Effector CD8-positive, alpha-beta T cell (primary cell): Measurements from ENCODE around the gene INAFM2.

Experiments
- DNase-seq: peaks from one replicate; lab custom pipeline; 2025; lab: John Stamatoyannopoulos, UW

Gene INAFM2

DNA sequence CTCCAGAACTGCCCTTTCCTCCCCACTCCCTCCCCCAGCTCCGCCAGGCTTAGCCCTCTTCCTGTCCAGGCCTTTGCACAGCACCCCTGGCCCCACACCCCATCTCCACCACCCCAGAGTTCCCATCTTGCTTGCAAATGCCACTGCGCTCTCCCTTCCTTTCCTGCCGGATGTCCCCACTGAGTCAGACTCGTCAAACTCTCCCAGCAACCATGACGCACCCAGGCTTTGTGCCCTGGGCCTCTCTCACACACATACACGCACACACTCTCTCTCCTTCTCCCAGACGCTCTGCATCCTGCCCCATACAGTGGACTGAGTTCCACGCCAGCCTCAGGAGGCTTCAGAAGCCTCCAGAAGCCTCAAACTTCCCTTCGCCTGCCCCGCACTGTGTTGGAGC is 20.0 kb downstream of the INAFM2 start:
- DNase-seq, result no peak

DNA sequence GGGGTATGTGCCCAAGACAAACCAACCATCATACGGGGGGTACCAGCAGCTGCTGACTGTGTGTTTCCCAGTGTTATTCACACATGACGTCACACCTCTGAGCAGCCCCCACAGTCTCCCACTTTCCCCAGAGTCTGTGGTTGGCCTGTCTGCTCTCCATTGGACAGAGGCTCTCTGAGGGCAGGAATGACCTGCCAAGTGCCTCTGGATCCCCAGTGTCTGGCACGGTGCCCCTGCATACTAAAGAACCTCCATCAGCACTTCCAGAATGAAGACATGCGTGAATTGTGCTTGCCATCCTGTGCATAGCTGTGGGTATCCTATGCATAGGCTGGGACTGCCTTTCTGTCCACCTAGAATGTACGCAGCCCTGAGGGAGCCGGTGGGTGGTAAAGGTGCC is 20.7 kb downstream of the INAFM2 start:
- DNase-seq, result no peak

DNA sequence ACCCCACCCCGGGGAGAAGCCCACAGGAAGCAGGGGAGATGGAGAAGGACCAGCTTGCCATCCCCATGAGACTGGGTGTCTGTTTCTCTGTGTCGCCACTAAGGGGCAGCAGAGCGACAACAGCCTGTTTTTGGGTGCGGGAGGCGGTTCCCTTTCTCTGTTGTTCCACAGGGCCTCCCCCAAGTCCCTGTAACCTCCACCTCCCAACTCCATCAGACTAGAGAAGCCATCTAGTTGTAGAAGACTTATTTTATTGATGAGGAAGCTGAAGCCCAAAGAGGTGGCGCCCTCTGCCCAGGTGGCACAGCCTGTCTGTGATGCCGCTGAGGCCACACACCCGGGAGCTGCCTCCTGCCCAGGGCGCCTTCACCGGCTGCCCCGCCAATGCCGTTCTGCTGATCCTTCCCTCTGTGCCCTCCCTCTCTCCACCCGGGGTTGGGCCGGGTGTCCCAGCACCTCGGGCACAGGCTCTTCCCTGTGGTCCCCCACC is 21.2 kb downstream of the INAFM2 start:
- peak; percentile 50 for DNase-seq

DNA sequence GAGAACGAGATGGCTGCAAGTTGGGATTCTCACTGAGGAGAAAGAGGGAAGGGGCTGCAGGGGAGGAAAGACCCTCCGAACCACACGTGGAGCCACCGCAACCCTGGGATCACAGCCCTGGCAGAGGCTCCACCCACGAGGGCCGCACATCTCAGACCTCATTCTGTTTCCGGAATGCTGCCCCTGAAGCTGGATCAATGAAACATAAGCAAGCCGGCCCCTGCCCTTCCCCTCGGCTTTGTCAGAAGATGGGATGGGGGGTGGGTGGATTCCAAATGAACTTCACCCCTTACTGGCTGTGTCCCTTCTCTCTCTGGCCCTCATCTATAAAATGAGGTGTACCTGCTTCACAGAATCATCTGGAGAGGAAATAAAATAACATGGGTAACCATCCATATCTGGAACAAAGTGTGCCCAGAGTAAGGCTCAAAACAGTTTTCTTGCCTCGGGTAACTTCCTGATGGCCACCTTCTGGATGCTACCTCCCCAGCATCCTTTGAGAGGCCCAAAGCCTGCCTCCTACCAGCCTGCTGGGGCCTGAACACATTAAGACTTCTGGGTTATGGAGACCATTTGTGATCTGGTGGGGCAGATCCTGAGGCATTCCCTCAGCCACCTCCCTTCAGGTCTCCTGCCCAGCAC is 21.9 kb downstream of the INAFM2 start:
- DNase-seq, result no peak

DNA sequence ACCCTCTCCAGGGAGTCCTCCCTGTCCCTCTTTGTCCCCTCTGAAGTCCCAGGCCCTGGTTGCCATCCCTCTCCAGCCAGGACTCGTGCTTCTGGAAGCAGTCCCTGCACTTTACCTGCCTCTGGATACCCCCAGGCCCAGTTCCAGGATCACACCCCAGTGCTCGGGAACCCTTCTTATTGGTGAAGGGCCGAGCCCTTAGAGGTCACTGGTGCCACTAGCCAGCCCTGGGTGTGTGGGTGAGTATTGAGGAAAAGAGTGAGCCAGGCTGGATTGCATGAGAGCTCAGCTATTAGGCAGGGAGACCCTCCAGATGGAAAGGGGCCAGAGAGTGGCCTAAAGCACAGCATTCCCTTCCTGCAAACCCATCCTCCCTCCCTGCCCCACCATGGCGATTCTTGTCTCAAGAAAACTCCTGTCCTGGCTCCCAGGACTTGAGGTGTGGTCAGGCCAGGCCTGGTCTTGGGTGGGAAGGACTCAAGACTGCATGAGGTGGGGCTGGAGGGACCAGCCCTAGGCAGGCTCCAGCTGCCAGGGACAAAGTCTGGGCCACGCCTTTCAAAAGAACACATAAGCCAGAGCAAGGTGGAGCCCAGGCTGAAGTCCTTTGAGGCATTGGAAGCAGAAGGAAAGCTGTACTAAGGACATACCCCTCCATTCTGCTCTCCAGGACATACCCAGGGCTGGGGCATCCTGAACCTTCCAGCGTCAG is 22.5 kb downstream of the INAFM2 start:
- DNase-seq, result no peak

DNA sequence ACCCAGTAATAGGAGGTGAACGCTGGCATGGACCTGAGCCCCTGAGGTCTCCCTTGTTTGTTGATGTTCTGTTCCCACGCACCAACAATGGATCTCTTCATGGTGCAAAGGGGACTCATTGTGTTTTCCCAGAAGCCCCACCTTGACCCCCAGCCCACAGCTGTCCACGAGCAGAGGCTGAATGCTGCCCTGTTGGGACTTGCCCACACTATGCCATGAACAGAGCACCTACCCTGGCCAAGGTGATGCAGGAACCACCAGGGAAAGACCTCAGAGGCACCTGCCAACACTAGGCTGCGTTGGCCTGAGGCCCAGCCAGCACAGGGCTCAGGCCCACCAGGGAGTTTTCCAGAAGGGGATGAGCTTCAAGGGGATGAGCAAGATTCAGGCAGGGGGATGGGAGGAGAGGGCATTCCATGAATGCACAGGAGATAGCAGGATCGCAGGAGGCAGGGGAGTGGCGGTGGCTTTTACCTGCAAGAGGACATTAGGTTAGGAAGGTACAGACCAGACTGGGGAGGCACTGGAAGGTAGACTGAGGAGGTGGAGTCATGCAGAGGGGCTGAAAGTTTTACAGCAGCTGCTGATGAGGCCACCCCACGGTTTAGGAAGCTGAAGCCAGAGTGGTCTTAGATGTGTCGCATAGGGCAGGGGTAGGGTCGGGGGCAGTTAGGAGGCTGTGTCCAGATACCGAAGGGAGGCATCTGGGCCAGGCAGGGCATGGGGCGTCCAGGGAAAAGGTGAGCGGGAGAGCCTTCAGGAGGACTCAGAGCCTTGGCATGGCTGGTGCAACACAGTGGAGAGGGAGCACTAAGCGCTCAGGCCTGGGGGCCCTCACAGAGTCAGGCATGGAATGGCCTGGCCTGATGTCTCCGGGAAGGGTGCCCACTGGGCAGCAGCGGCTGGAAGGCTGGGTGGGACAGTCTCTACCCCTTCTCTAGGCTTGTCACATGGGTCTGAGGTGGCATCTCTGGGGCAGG is 23.4 kb downstream of the INAFM2 start:
- no peak for DNase-seq

DNA sequence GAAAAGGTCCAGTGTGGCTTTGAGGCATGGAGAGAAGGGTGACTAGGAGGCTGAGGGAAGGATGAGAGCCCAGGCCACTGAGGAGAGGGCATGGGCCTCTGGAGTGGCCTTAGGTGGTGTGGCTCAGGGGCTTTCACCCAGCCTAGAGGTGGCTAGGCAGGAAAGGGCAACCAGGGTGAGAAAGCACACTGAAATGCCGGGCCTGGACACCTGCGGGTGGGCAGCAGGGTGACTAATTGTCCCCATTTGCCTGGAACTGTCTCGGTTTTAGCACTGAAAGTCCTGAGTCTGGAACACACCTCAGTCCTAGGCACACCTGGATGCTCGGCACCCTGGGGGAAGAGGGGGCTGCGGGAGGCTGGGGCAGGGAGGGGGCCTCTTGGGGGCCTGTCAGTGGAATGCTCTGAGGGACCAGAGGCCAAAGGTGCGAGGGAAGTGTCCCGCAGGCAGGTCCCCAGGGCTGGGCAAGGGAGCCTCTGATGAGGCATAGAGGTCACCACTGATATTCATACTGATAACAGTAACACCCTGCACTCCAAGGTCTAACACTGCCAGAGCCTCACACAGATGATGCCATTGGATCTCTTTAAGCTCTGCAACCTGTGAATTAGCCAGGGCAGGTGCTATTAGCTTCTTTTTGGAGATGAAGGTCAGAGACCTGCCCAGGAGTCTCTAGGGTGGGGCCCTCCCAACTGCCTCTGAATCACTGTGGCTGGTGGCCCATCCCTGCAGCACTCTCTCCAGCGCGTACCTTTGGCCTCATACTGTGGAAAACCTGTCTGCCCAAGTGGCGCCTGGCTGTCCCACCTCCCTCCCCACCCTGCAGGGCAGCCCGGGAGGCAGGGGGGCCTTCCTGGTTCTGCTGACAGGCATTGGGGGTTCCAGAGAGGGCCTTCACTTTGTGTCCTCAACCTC is 24.3 kb downstream of the INAFM2 start:
- DNase-seq, result no peak

DNA sequence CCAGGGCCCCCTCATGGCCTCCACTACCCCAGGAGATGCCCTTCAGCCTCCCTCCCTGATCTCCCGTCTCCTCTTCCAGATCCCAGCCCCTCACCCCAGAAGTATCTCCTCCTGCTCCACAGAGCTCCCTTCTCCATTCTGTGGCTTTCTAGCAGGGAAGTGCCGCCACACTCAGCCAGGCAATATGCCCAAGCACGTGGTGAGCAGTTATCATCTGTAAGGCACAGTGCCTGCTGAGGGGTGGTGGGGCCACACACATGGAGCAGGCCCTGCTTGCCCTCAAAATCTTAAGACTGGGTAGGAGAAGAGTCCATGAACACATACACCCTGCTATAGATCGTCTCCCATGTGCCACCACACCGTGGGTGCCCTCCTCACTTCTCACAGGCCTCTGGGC is 25.0 kb downstream of the INAFM2 start:
- no peak for DNase-seq

DNA sequence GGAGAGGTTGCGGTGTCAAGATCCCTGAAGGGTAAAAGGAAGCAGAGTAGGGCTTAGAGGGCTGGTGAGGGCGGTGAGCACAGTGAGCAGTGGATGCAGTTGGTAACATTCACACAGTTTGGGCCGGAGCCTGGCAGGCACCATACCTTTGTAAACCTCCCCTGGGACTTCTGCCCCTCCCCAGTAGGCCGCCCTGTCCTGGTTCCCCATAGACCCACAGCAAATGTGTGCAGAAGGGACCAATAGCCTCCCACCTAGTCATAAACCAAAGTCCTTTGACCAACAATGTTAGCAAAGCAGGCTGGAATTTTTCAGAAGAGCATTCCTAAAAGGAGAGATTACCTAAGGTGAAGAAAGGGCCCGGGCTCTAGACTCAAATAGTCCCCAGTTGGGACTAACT is 25.7 kb downstream of the INAFM2 start:
- DNase-seq, result no peak

DNA sequence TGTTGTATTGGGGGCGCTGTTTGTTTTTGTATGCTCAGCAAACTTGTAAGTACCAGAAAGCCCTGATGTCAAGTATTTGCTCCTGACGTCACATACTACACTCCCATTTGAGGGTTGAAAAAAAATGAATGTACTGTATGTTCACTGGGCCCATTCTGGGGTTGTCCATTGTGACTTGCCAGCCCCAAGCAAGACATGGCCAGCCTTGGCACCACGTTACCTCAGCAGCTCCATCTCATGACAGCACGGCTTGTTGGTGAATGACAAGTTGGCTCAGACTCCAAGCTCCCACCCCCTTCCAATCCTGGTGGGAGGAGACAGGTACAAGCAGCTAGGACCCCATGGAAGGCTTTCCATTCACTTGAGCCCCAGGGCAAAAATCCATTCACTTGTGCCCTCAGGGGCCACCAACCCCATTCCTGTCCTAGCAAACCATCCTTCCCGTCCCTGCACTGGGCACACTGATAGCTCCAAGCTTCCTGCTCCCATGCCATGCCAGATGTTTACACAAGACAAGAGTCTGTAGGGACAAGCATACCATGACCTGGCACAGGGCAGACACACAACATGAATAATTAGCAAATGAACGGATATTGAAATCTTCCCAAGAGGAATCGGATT is 28.9 kb downstream of the INAFM2 start:
- no peak for DNase-seq

DNA sequence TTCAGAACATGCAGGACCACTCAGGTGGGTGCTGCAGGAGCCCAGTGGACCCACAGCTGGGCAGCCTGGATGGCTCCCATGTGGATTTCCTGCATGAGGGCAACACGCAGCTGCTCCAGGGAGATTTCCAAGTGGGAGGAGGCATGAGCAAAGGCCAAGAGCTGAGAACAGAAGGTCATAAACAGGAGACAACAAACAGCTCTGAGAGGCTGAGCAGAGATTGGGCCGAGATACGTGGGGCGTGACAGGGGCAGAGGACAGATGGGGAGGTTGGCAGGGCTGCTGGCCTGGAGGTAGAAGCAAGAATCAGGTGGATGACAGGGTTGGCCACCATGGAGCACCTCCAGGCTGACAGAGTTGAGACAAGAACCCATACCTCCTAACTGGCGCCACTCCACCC is 30.2 kb downstream of the INAFM2 start:
- DNase-seq, result no peak

DNA sequence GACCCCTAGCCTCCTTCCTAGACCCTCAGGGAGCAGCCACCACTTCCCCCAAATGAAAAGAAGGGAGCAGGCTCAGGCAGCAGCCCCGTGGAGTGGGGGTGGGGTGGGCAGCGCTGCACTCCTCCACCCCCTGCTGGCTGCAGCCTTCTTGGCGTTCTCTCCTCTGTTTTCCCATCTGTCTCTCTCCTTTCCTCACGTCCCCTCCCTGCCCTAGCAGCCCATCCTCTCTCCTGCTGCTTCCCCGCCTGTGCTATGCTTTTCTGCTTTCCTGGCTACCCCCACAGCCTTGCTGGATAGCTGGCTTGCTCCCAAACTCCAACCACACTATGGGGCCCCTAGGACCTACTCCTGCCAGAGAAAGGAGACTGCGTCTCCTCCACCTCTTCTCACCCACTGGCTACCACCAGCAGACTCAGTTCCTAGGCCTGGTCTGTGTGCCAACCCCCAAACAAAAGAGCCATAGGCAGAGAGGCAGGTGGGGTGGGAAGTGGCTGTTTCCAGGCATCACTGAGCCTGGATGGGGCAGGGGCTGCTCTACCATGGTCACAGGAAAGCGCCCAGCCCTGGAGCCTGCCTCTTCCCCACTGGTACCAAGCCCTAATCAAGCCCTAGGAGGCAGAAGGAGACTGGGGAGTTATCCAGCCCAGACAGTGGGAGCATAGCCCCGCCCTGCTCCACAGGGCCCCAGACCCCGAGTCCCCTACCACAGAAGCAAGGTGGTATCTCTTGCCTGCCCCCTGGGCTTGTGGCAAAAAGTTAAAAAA is 31.1 kb downstream of the INAFM2 start:
- no peak for DNase-seq

DNA sequence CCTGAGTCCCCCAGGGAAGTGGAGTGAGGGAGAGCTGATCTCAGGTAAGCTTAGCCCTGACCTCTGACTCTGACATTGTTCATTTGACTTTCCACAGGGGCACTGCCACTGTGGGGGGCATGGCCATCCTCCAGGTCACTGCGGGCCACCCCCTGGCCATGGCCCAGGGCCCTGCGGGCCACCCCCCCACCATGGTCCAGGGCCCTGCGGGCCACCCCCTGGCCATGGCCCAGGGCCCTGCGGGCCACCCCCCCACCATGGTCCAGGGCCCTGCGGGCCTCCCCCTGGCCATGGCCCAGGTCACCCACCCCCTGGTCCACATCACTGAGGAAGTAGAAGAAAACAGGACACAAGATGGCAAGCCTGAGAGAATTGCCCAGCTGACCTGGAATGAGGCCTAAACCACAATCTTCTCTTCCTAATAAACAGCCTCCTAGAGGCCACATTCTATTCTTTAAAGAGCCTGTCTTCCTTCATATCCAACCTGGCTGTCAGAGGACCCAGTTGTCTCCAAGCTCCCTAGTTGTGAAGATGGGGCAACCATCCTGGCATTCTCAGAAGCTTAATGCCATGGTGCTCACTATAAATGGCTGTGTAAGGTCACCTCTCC is 32.6 kb downstream of the INAFM2 start:
- DNase-seq, result no peak

DNA sequence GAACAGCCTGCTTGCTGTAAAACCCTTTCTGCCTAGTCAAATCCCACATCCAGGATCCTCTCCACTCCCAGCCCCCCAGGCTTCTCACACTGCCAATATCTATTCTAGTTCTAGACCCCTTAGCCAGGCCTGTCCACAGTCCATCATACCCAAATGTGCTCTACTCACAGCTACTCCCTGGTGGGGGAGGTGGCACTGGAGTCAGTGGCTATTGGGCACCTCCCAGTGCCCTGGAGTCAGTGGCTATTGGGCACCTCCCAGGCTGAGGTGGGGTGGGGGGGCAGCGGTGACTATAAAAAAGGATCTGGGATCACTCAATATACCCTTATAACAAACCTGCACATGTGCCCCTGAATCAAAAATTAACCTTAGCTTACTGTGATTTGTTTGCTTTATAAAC is 33.8 kb downstream of the INAFM2 start:
- no peak for DNase-seq

DNA sequence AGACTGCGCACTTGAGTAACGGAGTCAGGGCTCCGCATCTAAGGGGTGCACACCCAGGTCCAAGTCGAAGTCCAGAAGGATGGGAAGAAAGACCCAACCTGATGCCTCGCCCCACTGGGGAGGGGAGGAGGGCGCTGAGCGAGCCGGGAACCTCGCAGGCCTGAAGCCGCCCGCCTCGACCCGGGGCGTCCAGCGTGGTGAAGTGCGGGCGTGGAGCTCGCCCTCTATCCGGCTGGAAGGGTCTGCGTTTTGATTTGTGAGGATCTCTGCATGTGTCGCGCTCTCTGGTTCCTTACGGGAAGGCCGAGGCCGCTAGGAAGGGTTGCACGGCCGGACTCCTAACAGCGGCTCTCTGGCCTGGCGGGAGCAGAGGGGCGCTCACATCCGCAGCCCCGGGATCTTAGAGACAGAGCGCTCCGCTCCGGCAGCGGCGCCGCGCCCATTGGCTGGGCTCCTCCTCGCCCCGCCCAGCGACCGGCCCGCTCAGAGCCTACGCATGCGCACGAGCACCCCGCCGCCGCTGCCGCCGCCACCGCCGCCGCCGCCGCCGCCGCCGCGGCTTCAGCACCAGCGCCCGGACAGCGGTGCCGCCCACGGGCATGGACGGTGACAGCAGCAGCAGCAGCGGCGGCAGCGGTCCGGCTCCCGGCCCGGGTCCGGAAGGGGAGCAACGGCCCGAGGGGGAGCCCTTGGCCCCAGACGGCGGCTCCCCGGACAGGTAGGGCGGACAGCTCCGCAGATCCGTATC is 34.4 kb downstream of the INAFM2 start, which contains the start of gene DISP2:
Gene DISP2, plus strand, starts transcription at position 497 of the 748 bp plus-strand sequence. Its CDS starts 103 bp downstream, at position 600.
- DNase-seq, result peak; percentile 83

DNA sequence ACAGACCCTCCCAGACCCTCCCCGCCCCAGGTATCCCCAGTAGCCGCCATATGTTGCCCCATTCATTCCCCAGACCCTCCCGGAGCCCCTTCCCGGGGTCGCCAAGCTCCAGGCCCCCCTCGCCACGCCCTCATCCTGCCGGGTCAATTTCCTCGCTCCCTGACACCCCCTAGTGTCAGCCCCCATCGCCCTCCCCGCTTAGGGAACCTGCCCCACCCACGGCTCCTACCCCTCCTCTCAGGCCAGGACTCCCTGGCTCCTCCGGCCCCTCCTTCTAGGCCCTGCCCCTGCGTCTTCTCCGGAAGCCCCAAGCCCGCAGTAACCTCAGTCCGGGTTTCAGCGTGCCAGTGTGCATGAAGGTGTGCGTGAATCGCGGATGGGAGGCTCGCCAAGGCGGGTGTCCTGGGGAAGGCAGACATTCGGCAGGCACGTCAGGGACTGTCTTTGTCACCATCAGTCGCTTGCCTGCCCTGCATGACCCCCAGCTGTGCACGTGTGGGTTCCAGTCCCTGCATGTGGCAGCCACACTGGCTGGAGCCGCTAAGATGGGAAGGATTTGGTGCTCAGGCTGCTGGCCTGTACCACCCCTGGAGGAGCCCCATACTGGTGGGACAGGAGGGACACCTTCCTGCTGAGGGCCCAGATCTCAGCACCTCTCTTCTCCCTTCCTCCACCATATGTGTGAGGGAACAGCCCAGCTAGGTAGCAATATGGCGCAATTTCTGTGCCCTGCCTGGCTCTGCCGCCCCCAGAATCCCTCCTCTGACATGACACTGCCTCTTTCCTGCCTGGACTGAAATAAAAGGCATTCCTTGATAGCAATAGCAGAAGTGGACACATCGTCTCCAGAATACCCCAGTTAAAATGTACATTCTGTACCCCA is 35.2 kb downstream of the INAFM2 start:
- DNase-seq, result no peak

DNA sequence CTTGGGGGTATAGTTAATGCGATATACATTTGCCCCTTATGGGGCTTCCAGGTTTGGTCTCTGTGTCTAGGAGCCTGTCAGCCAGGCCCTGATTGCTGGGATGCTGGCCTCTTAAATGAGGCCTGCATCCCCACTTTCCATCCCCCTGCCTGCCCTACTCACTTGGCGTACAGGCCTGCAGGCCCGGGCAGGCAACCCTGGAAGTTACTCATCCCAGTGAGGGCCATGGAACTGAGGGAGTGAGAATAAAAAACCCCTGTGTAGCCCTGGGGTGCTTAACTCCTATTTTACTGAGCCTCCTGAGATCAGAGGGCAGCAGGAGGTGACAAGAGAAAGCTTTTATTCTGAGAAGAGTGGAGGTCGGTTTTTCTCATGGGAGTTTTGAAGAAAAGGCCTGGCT is 36.5 kb downstream of the INAFM2 start:
- DNase-seq, result no peak

DNA sequence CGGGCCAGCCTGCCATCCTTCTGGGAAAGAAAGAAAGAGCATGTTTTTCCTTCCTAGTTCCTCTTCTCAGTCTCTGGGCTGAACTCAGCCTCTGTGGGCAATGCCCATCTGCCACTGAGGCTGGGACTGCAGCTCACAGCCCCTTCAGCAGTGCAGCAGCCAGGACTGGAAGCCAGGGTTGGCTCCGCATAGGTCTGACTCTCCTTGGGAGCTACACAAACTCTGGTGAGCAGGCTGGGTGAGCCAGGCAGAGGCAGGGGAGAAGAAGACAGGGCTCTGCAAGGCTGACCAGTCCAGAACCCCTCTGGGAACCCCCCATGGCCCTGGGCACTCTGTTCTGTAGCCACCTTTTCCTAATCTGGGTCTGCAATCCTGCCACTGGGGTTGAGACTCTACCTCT is 38.1 kb downstream of the INAFM2 start:
- DNase-seq, result no peak
